Keratinocyte (primary cell): Measurements from ENCODE around the gene SUN1. TPM values are rescaled to one million over a fixed set of nuclear protein-coding genes. Genes with fewer than 3 reads are reported as not detected.

Experiments used
- DNase-seq: peaks from one replicate; pipeline ENCODE4 v3.0.0-alpha.2; 2011; ENCODE audit warnings: low read depth, missing footprints, low spot score
- FAIRE-seq: peaks from 2 replicates; lab custom pipeline; 2011; peaks lifted over from hg19 to GRCh38; lab: Jason Lieb, UNC
- H2AFZ ChIP-seq: 2 replicates; pipeline ENCODE4 v1.6.0; 2012; ENCODE audit warnings: low read length, control low read depth, inconsistent platforms; ENCODE audit not compliant: control insufficient read depth
- H3K27ac ChIP-seq: 2 replicates; pipeline ENCODE4 v1.5.1; 2011; ENCODE audit warnings: low read length; ENCODE audit not compliant: control insufficient read depth, insufficient read depth
- H3K27me3 ChIP-seq: 3 replicates; pipeline ENCODE4 v1.6.0; 2011; ENCODE audit warnings: low read length; ENCODE audit not compliant: control insufficient read depth, insufficient read depth; ENCODE audit errors: extremely low read depth
- H3K36me3 ChIP-seq, 2 experiments: 2 replicates in 1 of 2; 3 replicates in 1 of 2; pipeline ENCODE4 v1.5.1; 2011; ENCODE audit warnings: low read length in 2 of 2, mild to moderate bottlenecking in 1 of 2; ENCODE audit not compliant: control insufficient read depth in 2 of 2, insufficient read depth in 2 of 2; ENCODE audit errors: extremely low read depth in 1 of 2
- H3K4me1 ChIP-seq: 3 replicates; pipeline ENCODE4 v1.5.1; 2011; ENCODE audit warnings: low read length; ENCODE audit not compliant: control insufficient read depth, insufficient read depth; ENCODE audit errors: extremely low read depth
- H3K4me2 ChIP-seq: 3 replicates; pipeline ENCODE4 v1.6.0; 2011; ENCODE audit warnings: low read depth, low read length; ENCODE audit not compliant: control insufficient read depth, insufficient read depth; ENCODE audit errors: extremely low read depth
- H3K4me3 ChIP-seq, 3 experiments: fragments of 200-600 bp in 1 of 3; sonication (generic) in 1 of 3; 2 replicates in 2 of 3; 3 replicates in 1 of 3; pipeline ENCODE4 v1.5.1; 2011 to 2016; ENCODE audit warnings: low read length in 3 of 3, mild to moderate bottlenecking in 3 of 3, control low read depth in 2 of 3, inconsistent platforms in 1 of 3, low read depth in 1 of 3, mixed read lengths in 1 of 3, mixed run types in 1 of 3, moderate library complexity in 1 of 3; ENCODE audit not compliant: control insufficient read depth in 2 of 3, insufficient read depth in 2 of 3; ENCODE audit errors: extremely low read depth in 1 of 3
- H3K79me2 ChIP-seq: 2 replicates; pipeline ENCODE4 v1.6.0; 2012; ENCODE audit warnings: low read length; ENCODE audit not compliant: control insufficient read depth, insufficient read depth
- H3K9ac ChIP-seq: 3 replicates; pipeline ENCODE4 v1.6.0; 2011; ENCODE audit warnings: low read length; ENCODE audit not compliant: control insufficient read depth, insufficient read depth; ENCODE audit errors: extremely low read depth
- H3K9me1 ChIP-seq: 3 replicates; pipeline ENCODE4 v1.6.0; 2011; ENCODE audit warnings: low read length; ENCODE audit not compliant: control insufficient read depth, insufficient read depth; ENCODE audit errors: extremely low read depth
- H3K9me3 ChIP-seq: 2 replicates; pipeline ENCODE4 v1.5.1; 2012; ENCODE audit warnings: low read depth, low read length; ENCODE audit not compliant: control insufficient read depth
- H4K20me1 ChIP-seq: 3 replicates; pipeline ENCODE4 v1.6.0; 2011; ENCODE audit warnings: low read length; ENCODE audit not compliant: control insufficient read depth, insufficient read depth; ENCODE audit errors: extremely low read depth
- EZH2 ChIP-seq: IDR thresholded peaks from one replicate; pipeline ENCODE4 v1.6.1; 2012; ENCODE audit warnings: inconsistent platforms, mild to moderate bottlenecking, low read length, moderate library complexity
- dilution Hi-C: fragments of 300-500 bp; cut with MboI; formaldehyde crosslinking; loops from one replicate; pipeline ENCODE4 v1.7.0; 2020; ENCODE audit warnings: low sequenced_read_pairs; ENCODE audit not compliant: extremely low pct_ligation_motif_present
- polyA plus RNA-seq, 5 experiments: library from polyadenylated mRNA; depleted of rRNA in 3 of 5; stranded (reverse) in 3 of 5; stranded (forward) in 1 of 5; unstranded in 1 of 5; fragments of >200 nt; gene quantifications; 1 replicate in 1 of 5; 2 replicates in 3 of 5; 3 replicates in 1 of 5; pipeline versions ENCODE4 v1.2.1 to v1.2.3, GENCODE V29; 2011 to 2012; ENCODE audit warnings: missing spikeins in 2 of 5, low read depth in 1 of 5, low replicate concordance in 1 of 5
- TF ChIP-seq, protein P1 (sequence below), 3 experiments: IDR thresholded peaks in 1 of 3; conservative IDR thresholded peaks in 1 of 3; optimal IDR thresholded peaks in 1 of 3; 2 replicates in 2 of 3; 3 replicates in 1 of 3; pipeline versions ENCODE3 to v1.5.1; 2011; ENCODE audit warnings: low read length in 3 of 3, mild to moderate bottlenecking in 3 of 3, moderate library complexity in 2 of 3, control low read depth in 1 of 3, inconsistent platforms in 1 of 3; ENCODE audit not compliant: insufficient read depth in 2 of 3; ENCODE audit errors: extremely low read depth in 1 of 3

SUN1 gene
- polyA plus RNA-seq, 1 donor (not counting 4 experiments of a cell fraction or from before 2014, with no cell fraction given) = 166 TPM

DNA sequence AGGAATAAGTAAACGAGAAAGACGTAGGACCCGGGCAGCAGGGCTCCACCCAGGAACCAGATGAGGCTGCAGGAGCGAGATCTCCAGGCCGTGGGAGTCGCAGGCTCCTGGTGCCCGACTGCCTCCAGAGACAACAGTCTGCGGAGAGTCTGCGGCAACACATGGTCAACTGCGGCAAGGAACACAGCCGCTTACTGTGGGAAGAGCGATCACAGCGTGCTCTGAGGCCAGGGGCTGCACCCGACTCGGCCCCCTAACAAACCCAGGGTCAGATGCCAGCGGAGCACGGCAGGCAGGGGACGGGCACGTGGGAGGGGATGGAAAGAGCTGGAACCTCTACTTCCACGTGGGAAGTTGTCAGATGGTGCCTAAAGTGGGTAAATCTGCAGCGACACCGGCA is 70.7 kb downstream of the SUN1 start:
- Histone ChIP-seq H3K9ac (no peak overlapping the region), H2AFZ (no peak overlapping the region), H3K4me3 (no peak overlapping the region), H3K4me2 (no peak overlapping the region), H3K4me1 (no peaks in the 10 kb centered on the region), H4K20me1 (no peaks in the 10 kb centered on the region), H3K36me3 (no peaks in the 10 kb centered on the region), H3K27ac (no peak overlapping the region), H3K9me3 (no peaks in the 10 kb centered on the region), H3K9me1 (no peaks in the 10 kb centered on the region), H3K79me2 (no peaks in the 10 kb centered on the region), H3K27me3 (peaks cover 16% of the 10 kb centered on the region)
- no peak for TF ChIP-seq EZH2
- TF ChIP-seq, protein P1, sequence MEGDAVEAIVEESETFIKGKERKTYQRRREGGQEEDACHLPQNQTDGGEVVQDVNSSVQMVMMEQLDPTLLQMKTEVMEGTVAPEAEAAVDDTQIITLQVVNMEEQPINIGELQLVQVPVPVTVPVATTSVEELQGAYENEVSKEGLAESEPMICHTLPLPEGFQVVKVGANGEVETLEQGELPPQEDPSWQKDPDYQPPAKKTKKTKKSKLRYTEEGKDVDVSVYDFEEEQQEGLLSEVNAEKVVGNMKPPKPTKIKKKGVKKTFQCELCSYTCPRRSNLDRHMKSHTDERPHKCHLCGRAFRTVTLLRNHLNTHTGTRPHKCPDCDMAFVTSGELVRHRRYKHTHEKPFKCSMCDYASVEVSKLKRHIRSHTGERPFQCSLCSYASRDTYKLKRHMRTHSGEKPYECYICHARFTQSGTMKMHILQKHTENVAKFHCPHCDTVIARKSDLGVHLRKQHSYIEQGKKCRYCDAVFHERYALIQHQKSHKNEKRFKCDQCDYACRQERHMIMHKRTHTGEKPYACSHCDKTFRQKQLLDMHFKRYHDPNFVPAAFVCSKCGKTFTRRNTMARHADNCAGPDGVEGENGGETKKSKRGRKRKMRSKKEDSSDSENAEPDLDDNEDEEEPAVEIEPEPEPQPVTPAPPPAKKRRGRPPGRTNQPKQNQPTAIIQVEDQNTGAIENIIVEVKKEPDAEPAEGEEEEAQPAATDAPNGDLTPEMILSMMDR (optimal IDR thresholded peaks at IDR 0.05 in 1 of 3, IDR thresholded peaks at IDR 0.05 in 1 of 3, conservative IDR thresholded peaks at IDR 0.05 in 1 of 3; ENCODE audit: extremely low read depth in 1 of 3, insufficient read depth in 2 of 3, low read length in 3 of 3) = no peak
- dilution Hi-C loops = no loop called here
- FAIRE-seq (no peak), DNase-seq (no peak)

DNA sequence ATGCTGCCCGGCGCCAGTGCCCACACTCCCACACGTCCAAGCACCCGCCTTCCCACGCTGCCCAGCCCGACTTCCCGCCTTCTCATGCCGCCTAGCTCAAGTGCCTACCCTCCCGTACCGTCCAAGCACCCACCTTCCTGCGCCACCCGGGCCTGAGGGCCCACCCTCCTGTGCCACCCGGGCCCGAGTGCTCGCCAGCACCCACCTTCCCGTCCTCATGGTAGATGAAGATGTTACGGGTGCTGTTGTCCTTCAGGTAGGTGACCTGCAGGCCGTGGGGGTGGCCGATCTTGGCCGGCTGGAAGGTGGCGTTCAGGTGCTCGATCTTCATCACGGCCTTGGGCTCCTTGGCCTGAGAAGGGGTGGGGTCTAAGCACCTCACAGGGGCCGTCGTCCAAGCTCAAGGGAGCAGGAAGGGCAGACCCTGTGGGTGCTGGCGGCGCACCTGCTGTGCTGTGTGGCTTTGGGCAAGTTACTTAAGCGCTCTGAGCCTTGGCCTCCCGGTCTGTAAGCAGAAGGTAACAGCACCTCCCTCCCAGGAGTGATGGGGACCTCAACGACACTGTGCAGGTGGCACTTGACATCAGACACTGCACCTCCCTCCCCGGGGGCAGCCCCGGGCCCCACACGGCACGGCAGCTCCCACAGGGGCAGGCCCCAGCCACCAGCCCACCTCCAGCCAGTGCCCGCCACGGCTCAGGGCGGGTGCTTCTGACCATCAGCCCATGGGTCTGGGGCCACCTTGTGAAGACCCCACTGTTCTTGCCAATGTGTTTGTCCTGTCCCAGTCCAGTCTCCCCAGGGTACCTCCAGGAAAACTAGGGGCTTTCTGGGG is 71.9 kb downstream of the SUN1 start:
- TF ChIP-seq EZH2 = no peak
- TF ChIP-seq, protein P1 (optimal IDR thresholded peaks at IDR 0.05 in 1 of 3, IDR thresholded peaks at IDR 0.05 in 1 of 3, conservative IDR thresholded peaks at IDR 0.05 in 1 of 3; ENCODE audit: extremely low read depth in 1 of 3, insufficient read depth in 2 of 3, low read length in 3 of 3) = no peak
- no peak overlapping the region for H3K9ac ChIP-seq

More for the DNA sequence above, 71.9 kb downstream of the SUN1 start:
- H4K20me1 ChIP-seq = no peaks in the 10 kb centered on the region
- no peaks in the 10 kb centered on the region for H3K4me1 ChIP-seq
- no peak overlapping the region for H3K27ac ChIP-seq
- no peak overlapping the region for H3K4me3 ChIP-seq
- no peaks in the 10 kb centered on the region for H3K9me1 ChIP-seq
- H3K36me3 ChIP-seq = no peaks in the 10 kb centered on the region
- DNase-seq (no peak), FAIRE-seq (no peak)
- H3K79me2 ChIP-seq = no peaks in the 10 kb centered on the region
- H2AFZ ChIP-seq = no peak overlapping the region
- H3K4me2 ChIP-seq = no peak overlapping the region
- dilution Hi-C loops = no loop called here
- H3K9me3 ChIP-seq = no peaks in the 10 kb centered on the region
- peaks cover 16% of the 10 kb centered on the region for H3K27me3 ChIP-seq
